SH-SY5Y (cell line): ENCODE measurements around the gene C2CD4B.

Experiments used
- GATA2 ChIP-seq: IDR thresholded peaks from 2 replicates; pipeline ENCODE4 v1.6.1; 2011; ENCODE audit warnings: mild to moderate bottlenecking, low read depth, low read length
- GATA3 ChIP-seq: IDR thresholded peaks from 2 replicates; pipeline ENCODE4 v1.6.1; 2011; ENCODE audit warnings: low read depth, mild to moderate bottlenecking, low read length, moderate library complexity

C2CD4B gene

GRCh38 chr15:62165104-62165792, at the start of gene C2CD4B:
C2CD4B (minus strand) TSS chr15:62165285; CDS start chr15:62164984, 301 bp downstream.
- TF ChIP-seq GATA3 (no peak), GATA2 (no peak)

- TF ChIP-seq GATA3 (no peak), GATA2 (no peak)
These were observed 47.7 kb upstream of the C2CD4B start for GRCh38 chr15:62212741-62213140.

GRCh38 chr15:62211348-62211747, 46.3 kb upstream of the C2CD4B start:
- no peak for TF ChIP-seq GATA2
- no peak for TF ChIP-seq GATA3

GRCh38 chr15:62209821-62210220, 44.7 kb upstream of the C2CD4B start:
- TF ChIP-seq GATA2 (no peak), GATA3 (no peak)

GRCh38 chr15:62209322-62209721, 44.2 kb upstream of the C2CD4B start:
- no peak for TF ChIP-seq GATA2
- TF ChIP-seq GATA3, result no peak

- TF ChIP-seq GATA3 (no peak), GATA2 (no peak)
These were observed 43.8 kb upstream of the C2CD4B start for GRCh38 chr15:62208884-62209283.

- no peak for TF ChIP-seq GATA3
- no peak for TF ChIP-seq GATA2
These were observed 43.3 kb upstream of the C2CD4B start for GRCh38 chr15:62208367-62208766.

- TF ChIP-seq GATA2, result no peak
- TF ChIP-seq GATA3, result no peak
These were observed 25.6 kb upstream of the C2CD4B start for GRCh38 chr15:62190675-62191074.

GRCh38 chr15:62190274-62190673, 25.2 kb upstream of the C2CD4B start:
- TF ChIP-seq GATA3, result no peak
- TF ChIP-seq GATA2, result no peak

- TF ChIP-seq GATA2 (no peak), GATA3 (no peak)
These were observed 23.7 kb upstream of the C2CD4B start for GRCh38 chr15:62188744-62189143.

GRCh38 chr15:62187910-62188309, 22.8 kb upstream of the C2CD4B start:
- no peak for TF ChIP-seq GATA3
- no peak for TF ChIP-seq GATA2

GRCh38 chr15:62187425-62187824, 22.3 kb upstream of the C2CD4B start:
- TF ChIP-seq GATA3, result no peak
- TF ChIP-seq GATA2, result no peak

GRCh38 chr15:62186578-62186977, 21.5 kb upstream of the C2CD4B start:
- TF ChIP-seq GATA2 (no peak), GATA3 (no peak)

- TF ChIP-seq GATA3, result no peak
- TF ChIP-seq GATA2, result no peak
These were observed 18.0 kb upstream of the C2CD4B start for GRCh38 chr15:62183130-62183529.

- no peak for TF ChIP-seq GATA3
- no peak for TF ChIP-seq GATA2
These were observed 8.1 kb upstream of the C2CD4B start for GRCh38 chr15:62173215-62173614.

GRCh38 chr15:62171882-62172281, 6.8 kb upstream of the C2CD4B start:
- TF ChIP-seq GATA2 (no peak), GATA3 (no peak)
